Measurements from ENCODE around the gene MCC. TPM values are rescaled to one million over a fixed set of nuclear protein-coding genes. Genes with fewer than 3 reads are reported as not detected.
A peak's percentile ranks its signal among the peaks of the same experiment; 100 is the strongest.

MCC gene
- total RNA-seq, 2 experiments from 2014 or later = 2.9 to 3.3 TPM

DNA sequence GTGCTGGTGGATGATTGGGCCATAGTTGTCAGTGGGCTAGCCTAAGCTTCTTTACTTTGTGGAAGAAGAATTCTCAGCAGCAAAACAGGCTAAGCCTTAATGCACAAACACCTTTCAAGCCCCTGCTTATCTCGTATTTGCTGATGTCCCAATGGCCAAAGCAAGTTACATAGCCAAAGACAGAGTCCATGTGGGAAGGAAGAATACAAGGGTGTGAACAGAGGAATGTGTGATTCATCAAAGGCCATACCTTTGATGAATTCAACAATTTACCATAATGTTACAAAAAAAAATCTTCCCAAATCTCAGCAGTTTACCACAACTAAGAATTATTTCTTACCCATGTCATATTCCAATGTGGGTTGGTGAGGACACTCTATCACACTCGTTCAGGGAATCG lies 24.1 kb upstream of the MCC start:
- POLR2A ChIA-PET = no interaction called here
- CTCF ChIA-PET = interaction anchor here (0.8 to 1.1 kb wide), 3 partner anchors 10 to 177 kb away, joined by 3 read pairs; no protein-coding TSS in a partner anchor
- DNase-seq = no peak
- Mint-ChIP-seq H3K36me3 (ENCODE audit: low read depth) (peaks cover 14% of the 10 kb centered on the region), H3K4me3 (no peak overlapping the region), H3K27me3 (peaks cover 24% of the 10 kb centered on the region), H3K4me1 (peaks cover 35% of the 10 kb centered on the region), H3K9me3 (no peaks in the 10 kb centered on the region), H3K27ac (no peak overlapping the region)

DNA sequence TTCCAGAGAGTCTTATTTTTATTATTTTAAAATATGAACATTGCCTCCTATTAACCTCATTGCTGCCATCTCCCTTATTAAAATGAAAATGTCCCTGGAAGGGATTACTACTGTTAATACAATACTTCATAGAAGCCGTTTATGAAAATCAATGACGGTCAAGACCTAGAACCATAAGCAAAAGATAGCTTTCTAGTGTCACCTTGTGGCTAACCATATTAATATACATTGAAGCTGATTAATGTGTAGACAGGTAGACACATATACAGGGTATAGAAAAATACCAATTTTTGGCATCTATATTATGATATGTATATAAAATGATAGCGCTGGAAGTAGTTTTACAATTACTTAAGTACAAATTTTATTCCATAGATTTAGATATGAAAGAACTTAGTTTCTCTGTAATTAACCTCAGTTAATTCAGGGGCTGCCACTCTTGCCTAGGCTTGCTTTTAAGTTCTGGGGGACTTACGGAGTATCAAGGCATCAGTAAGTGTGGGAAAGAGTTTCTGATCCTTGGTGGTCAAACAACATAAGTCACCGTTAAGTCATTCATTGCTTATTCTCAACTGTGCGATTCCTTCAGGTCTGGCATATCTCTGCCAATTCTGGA lies 22.7 kb upstream of the MCC start:
- ChIA-PET POLR2A (no interaction called here), CTCF (interaction anchor here (0.6 to 1.2 kb wide), 4 partner anchors 22 to 826 kb away, joined by 3 to 5 read pairs (median 4); no protein-coding TSS in a partner anchor)
- Mint-ChIP-seq H3K4me1 (peaks cover 33% of the 10 kb centered on the region), H3K36me3 (ENCODE audit: low read depth) (peaks cover 6% of the 10 kb centered on the region), H3K4me3 (no peak overlapping the region), H3K27ac (no peak overlapping the region), H3K27me3 (peaks cover 28% of the 10 kb centered on the region), H3K9me3 (no peaks in the 10 kb centered on the region)
- no peak for DNase-seq

DNA sequence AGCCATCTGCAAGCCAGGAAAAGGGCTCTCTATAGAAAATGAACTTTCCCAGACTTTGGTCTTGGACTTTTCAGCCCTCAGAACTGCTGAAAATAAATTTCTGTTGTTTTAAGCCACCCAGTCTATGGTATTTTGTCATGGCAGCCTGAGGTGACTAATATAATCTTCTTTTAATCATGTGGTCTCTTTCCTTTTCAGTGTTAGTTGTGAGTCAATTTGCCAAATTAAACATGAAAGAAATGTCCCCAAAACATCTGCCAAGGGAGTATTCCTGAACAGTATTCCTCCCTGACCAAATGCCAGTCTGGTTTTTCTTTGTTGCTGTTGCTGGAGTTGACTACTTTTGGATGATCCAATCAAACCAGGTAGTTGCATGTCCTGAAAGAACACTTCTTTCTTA lies 20.5 kb upstream of the MCC start:
- peaks cover 19% of the 10 kb centered on the region for H3K4me1 Mint-ChIP-seq
- H3K9me3 Mint-ChIP-seq = no peaks in the 10 kb centered on the region
- ChIA-PET POLR2A (no interaction called here), CTCF (no interaction called here)
- DNase-seq = no peak
- H3K27ac Mint-ChIP-seq = no peak overlapping the region
- peaks cover 38% of the 10 kb centered on the region for H3K27me3 Mint-ChIP-seq
- H3K4me3 Mint-ChIP-seq = no peak overlapping the region
- H3K36me3 Mint-ChIP-seq (ENCODE audit: low read depth) = no peaks in the 10 kb centered on the region

DNA sequence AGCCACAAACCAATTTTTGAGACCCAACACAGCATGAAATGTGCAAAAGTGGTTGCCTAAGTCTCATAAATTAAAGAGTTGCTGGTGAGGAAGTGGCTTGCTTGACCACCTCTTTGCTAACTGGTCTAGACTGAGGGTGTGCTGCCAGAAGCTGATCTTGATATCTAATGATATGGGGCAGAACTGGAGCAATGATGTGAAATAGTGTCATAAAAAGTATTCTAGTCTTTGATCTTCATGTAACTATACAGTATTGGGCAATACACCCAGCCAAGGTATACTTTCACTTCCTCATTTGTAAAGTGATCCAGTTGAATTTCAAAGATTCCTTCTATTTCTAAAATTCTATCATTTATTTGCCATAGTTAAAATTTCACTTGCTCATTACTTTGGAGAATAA lies 19.3 kb upstream of the MCC start:
- ChIA-PET POLR2A (no interaction called here), CTCF (interaction anchor here (1.4 kb wide), 1 partner anchor 9 kb away, joined by 3 read pairs; no protein-coding TSS in a partner anchor)
- Mint-ChIP-seq H3K9me3 (no peaks in the 10 kb centered on the region), H3K27ac (no peak overlapping the region), H3K4me1 (peaks cover 14% of the 10 kb centered on the region), H3K27me3 (peaks cover 40% of the 10 kb centered on the region), H3K4me3 (no peak overlapping the region), H3K36me3 (ENCODE audit: low read depth) (no peaks in the 10 kb centered on the region)
- no peak for DNase-seq

DNA sequence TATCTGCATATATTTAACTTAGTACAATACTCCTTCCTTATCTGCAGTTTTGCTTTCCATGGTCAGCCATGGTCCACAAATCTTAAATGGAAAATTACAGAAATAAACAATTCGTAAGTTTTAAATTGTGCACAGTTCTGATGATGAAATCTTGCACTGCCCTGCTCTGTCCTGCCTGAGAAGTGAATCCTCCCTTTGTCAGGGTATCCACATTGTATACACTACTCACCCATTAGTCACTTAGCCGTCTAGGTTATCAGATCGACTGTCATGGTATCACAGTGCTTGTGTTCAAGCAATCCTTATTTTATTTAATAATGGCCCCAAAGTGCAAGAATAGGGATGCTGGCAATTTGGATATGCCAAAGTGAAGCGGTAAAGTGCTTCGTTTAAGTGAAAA lies 16.9 kb upstream of the MCC start:
- Mint-ChIP-seq H3K4me3 (no peak overlapping the region), H3K27ac (no peak overlapping the region), H3K9me3 (peaks cover 5% of the 10 kb centered on the region), H3K36me3 (ENCODE audit: low read depth) (no peaks in the 10 kb centered on the region), H3K4me1 (peaks cover 14% of the 10 kb centered on the region), H3K27me3 (peaks cover 55% of the 10 kb centered on the region)
- CTCF ChIA-PET = no interaction called here
- no peak for DNase-seq
- POLR2A ChIA-PET = no interaction called here

DNA sequence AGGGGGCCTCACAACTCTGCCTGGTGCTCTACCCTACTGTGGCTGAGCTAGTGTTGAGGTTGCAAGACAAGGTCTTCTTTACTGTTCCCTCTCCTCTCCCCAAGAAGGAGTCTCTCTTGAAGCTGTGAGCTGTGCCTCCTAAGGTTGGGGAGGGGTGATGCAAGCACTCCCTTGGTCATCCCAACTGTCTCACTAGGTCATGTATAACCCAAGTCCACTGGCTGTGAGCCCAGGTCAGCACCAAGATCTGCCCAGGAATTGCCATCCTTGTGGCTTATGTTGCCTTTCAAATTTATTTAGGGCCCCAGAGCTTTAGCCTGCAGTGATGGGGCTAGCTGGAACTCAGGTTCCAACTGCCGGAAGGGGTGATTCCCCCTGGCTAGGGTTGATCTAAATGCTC lies 14.9 kb upstream of the MCC start:
- H3K4me1 Mint-ChIP-seq = peaks cover 13% of the 10 kb centered on the region
- H3K36me3 Mint-ChIP-seq (ENCODE audit: low read depth) = peaks cover 2% of the 10 kb centered on the region
- no peak overlapping the region for H3K27ac Mint-ChIP-seq
- ChIA-PET CTCF (interaction anchor here (1.0 to 1.6 kb wide), 2 partner anchors 9 to 10 kb away, joined by 3 read pairs; partner anchors contain the start of gene YTHDC2), POLR2A (no interaction called here)
- peaks cover 60% of the 10 kb centered on the region for H3K27me3 Mint-ChIP-seq
- no peak overlapping the region for H3K4me3 Mint-ChIP-seq
- H3K9me3 Mint-ChIP-seq = peaks cover 10% of the 10 kb centered on the region
- no peak for DNase-seq

DNA sequence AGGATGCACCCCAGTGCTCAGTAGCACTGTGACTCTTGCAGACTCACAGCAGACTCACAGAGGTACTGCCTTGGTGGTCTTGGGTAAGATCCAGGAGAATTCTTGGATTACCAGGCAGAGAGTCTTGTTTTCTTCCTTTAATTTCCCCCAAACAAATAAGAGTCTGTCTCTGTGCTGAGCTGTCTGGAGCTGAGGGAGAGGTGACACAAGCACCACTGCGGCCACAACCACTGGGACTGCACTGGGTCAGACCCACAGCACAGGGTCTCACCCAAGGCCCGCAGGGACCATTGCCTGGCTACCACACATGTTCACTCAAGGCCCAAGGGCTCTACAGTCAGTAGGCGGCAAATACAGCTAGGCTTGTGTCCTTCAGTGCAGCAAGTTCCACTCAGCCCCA lies 13.8 kb upstream of the MCC start:
- H3K36me3 Mint-ChIP-seq (ENCODE audit: low read depth) = peaks cover 2% of the 10 kb centered on the region
- peaks cover 10% of the 10 kb centered on the region for H3K9me3 Mint-ChIP-seq
- ChIA-PET POLR2A (no interaction called here), CTCF (interaction anchor here (1.6 kb wide), 1 partner anchor 10 kb away, joined by 3 read pairs; no protein-coding TSS in a partner anchor)
- peaks cover 63% of the 10 kb centered on the region for H3K27me3 Mint-ChIP-seq
- DNase-seq = no peak
- H3K27ac Mint-ChIP-seq = no peak overlapping the region
- no peak overlapping the region for H3K4me3 Mint-ChIP-seq
- H3K4me1 Mint-ChIP-seq = peaks cover 2% of the 10 kb centered on the region

DNA sequence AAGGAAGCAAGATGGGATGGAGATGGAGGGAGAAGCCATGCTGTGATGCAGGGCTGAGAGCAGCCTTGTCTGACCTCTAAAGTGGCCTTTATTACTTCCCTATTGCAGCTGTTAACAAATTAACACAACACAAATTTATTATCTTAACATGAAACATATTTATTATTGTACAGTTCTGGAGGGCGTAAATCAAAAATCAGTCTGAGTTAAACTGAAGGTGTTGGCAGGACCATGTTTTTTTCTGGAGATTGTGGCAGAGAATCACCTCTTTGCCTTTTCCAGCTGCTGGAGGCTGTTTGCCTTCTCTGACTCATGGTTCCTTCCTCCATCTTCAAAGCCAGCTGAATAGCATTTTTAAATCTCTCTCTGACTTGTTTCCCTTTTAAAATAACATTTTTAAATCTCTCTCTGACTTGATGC lies 7.2 kb upstream of the MCC start:
- CTCF ChIA-PET = no interaction called here
- no peaks in the 10 kb centered on the region for H3K4me1 Mint-ChIP-seq
- peaks cover 75% of the 10 kb centered on the region for H3K27me3 Mint-ChIP-seq
- H3K27ac Mint-ChIP-seq = no peak overlapping the region
- H3K9me3 Mint-ChIP-seq = peaks cover 22% of the 10 kb centered on the region
- H3K4me3 Mint-ChIP-seq = no peak overlapping the region
- H3K36me3 Mint-ChIP-seq (ENCODE audit: low read depth) = peaks cover 10% of the 10 kb centered on the region
- POLR2A ChIA-PET = no interaction called here
- no peak for DNase-seq

DNA sequence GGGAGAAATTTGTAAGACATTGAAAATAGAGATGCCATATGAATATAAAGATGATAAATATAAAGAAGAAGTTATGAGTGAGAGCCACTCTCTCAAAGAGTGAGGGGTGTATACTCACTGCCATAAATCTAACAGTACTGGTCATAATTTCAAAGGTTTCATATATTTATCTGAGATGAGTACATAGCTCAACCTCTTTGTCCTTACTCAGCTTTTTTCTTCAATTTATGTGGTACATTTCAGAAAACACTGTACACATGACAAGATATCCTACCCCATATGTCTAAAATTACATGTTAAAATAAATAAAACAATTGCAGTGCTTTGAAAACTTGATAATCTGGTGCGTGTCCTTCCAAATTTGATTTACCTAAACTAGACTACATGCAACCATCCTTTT lies 5.2 kb upstream of the MCC start:
- Mint-ChIP-seq H3K9me3 (peaks cover 23% of the 10 kb centered on the region), H3K27ac (no peak overlapping the region), H3K27me3 (peaks cover 75% of the 10 kb centered on the region), H3K4me1 (peaks cover 13% of the 10 kb centered on the region), H3K4me3 (no peak overlapping the region), H3K36me3 (ENCODE audit: low read depth) (peaks cover 14% of the 10 kb centered on the region)
- ChIA-PET CTCF (no interaction called here), POLR2A (no interaction called here)
- DNase-seq = no peak

DNA sequence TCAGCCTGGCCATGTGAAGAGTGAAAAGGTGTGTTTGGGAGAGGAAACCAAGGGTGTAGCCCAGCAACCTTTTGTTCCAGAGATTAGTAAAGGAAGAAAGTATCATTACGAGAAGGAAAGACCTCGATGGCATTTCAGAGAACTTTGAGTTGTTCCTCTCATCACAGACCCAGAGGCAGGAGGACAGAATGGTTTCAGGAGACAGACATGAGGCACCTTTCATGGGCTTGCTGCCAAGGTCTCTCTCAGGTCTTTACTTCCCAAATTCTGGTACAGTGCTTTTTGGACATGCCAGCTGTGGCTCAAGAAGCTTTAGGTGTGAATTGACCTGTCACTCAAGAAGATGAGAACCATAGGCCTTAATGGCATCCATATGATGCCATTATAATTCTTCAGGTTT lies 2.8 kb upstream of the MCC start:
- Mint-ChIP-seq H3K36me3 (ENCODE audit: low read depth) (peaks cover 14% of the 10 kb centered on the region), H3K9me3 (peaks cover 23% of the 10 kb centered on the region), H3K27me3 (peaks cover 77% of the 10 kb centered on the region), H3K4me1 (peaks cover 25% of the 10 kb centered on the region), H3K4me3 (no peak overlapping the region), H3K27ac (no peak overlapping the region)
- CTCF ChIA-PET = interaction anchor here (0.9 kb wide), 1 partner anchor 9 kb away, joined by 5 read pairs; no protein-coding TSS in a partner anchor
- POLR2A ChIA-PET = no interaction called here
- DNase-seq = no peak

DNA sequence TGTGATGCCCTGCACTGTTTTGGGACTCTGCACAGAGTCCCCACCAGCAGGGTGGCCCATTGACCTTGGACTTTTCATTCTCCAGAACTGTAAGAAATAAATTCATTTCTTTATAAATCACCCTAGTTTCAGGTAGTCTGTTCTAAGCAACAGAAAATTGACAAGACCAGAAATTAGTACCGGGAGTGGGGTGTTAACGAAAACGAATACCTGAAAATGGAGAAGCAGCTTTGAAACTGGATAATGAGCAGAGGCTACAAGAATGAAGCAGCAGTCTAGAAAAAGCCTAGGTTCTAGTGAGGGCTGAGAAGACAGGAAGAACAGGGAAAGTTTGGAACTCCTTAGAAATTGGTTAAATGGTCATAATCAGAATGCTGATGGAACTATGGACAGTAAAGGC lies 2.1 kb upstream of the MCC start:
- Mint-ChIP-seq H3K4me3 (no peak overlapping the region), H3K27ac (no peak overlapping the region), H3K27me3 (peaks cover 79% of the 10 kb centered on the region), H3K4me1 (peaks cover 25% of the 10 kb centered on the region), H3K36me3 (ENCODE audit: low read depth) (peaks cover 14% of the 10 kb centered on the region), H3K9me3 (peaks cover 23% of the 10 kb centered on the region)
- ChIA-PET POLR2A (no interaction called here), CTCF (no interaction called here)
- DNase-seq = no peak

DNA sequence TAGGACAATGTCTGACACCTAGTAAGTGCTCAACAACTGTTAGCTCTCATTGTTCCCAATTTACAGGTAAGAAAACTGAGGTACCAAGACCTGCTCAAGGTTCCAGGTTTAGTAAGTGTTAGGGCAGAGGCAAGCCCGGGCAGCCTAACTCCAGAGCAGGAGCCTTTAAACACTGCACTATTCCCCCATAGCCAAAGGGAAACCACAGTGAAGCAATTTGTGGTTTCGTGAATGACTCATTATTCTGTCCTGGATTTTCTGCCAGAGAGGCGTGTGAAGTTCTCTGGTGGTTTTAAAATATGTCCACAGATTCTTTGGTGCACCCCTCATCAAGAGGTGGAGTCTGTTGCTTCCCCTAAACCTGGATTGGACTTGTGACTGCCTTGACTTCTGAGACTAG lies 1.0 kb upstream of the MCC start:
- peaks cover 25% of the 10 kb centered on the region for H3K4me1 Mint-ChIP-seq
- peaks cover 80% of the 10 kb centered on the region for H3K27me3 Mint-ChIP-seq
- no peak overlapping the region for H3K27ac Mint-ChIP-seq
- peaks cover 23% of the 10 kb centered on the region for H3K9me3 Mint-ChIP-seq
- ChIA-PET CTCF (interaction anchor here (0.9 kb wide), 1 partner anchor 21 kb away, joined by 3 read pairs; no protein-coding TSS in a partner anchor), POLR2A (no interaction called here)
- H3K4me3 Mint-ChIP-seq = peak overlapping the region; percentile 65
- peaks cover 14% of the 10 kb centered on the region for H3K36me3 Mint-ChIP-seq (ENCODE audit: low read depth)
- peak; percentile 7 for DNase-seq

DNA sequence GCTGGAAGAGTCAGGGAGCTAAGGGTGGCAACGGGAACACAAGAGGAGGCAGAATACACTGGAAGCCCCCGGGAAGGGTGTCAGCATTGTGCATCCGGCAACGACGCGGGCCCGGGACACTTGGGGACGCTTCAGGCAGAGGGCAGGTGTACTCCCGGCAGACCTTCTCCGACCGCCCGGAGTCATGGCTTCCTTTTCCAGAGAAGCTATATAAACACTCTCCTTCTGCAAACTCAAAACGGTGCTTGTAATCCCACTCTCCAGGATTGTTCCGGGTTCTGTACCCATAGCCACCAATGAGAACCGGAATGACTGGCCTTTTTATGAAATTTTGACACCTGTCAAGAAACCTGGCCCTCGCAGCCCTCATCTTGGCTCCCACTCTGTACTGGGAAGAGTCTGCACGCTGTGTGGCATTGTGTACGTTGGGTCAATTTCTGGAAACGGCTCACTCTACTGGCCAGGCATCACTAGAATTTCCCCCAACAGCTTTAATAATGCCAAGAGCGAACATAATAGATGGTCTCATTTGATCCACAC lies 462 bp upstream of the MCC start:
- DNase-seq = no peak
- peaks cover 23% of the 10 kb centered on the region for H3K9me3 Mint-ChIP-seq
- peaks cover 25% of the 10 kb centered on the region for H3K4me1 Mint-ChIP-seq
- CTCF ChIA-PET = interaction anchor here (0.9 kb wide), 1 partner anchor 22 kb away, joined by 3 read pairs; no protein-coding TSS in a partner anchor
- H3K27me3 Mint-ChIP-seq = peaks cover 81% of the 10 kb centered on the region
- H3K36me3 Mint-ChIP-seq (ENCODE audit: low read depth) = peaks cover 14% of the 10 kb centered on the region
- POLR2A ChIA-PET = no interaction called here
- no peak overlapping the region for H3K27ac Mint-ChIP-seq
- peak overlapping the region; percentile 65 for H3K4me3 Mint-ChIP-seq

DNA sequence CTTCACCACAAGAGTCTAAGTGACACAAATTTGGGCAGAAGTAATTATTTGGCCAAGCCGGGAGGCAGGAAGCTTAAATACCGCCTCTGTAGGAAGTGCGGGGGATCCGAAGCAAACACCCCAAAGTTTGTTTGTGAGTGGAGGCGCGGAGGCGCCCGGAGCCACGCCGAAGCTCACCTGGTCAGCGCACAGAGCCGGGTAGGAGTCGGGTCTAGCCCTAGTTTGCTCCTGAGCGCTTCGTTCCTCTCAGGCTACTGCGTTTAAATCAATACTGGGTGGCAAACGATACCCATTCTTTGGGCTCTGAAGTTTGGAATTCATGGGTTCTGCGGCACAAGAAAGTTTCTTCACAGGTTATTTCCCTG lies 855 bp downstream of the MCC start:
- Mint-ChIP-seq H3K4me1 (peaks cover 25% of the 10 kb centered on the region), H3K27ac (no peak overlapping the region), H3K36me3 (ENCODE audit: low read depth) (peaks cover 14% of the 10 kb centered on the region), H3K4me3 (peak overlapping the region; percentile 65), H3K9me3 (peaks cover 23% of the 10 kb centered on the region), H3K27me3 (peaks cover 84% of the 10 kb centered on the region)
- ChIA-PET CTCF (no interaction called here), POLR2A (no interaction called here)
- DNase-seq = no peak

All from activated CD4-positive, alpha-beta T cell treated with anti-CD3 and anti-CD28 coated beads, Interleukin-2, amount 10 ng/mL, durations not matched to agents 7 days and 5 days (primary cell).